ENCODE data around the gene IDUA.

Gene IDUA

GRCh38 chr4:982814-983213, 4.0 kb upstream of the IDUA start:
- H3K4me3 ChIP-seq (ENCODE audit: low read length in 2 of 2), result no peak overlapping the region
- no peaks in the 10 kb centered on the region for H3K36me3 ChIP-seq (ENCODE audit: control insufficient read depth in 2 of 2, insufficient read depth in 2 of 2, low read length in 2 of 2)
- H3K9me3 ChIP-seq (ENCODE audit: control insufficient read depth in 2 of 2, low read length in 2 of 2), result no peaks in the 10 kb centered on the region
- no peaks in the 10 kb centered on the region for H3K27me3 ChIP-seq (ENCODE audit: control insufficient read depth in 1 of 2, insufficient read depth in 2 of 2, low read length in 2 of 2)
- H3K4me1 ChIP-seq (ENCODE audit: control insufficient read depth, insufficient read depth, low read length), result peaks cover 14% of the 10 kb centered on the region
- H3K9ac ChIP-seq (ENCODE audit: low read length in 2 of 2), result no peak overlapping the region
- H3K27ac ChIP-seq (ENCODE audit: low read length), result no peak overlapping the region

GRCh38 chr4:984336-985054, 2.3 kb upstream of the IDUA start:
- H3K9me3 ChIP-seq (ENCODE audit: control insufficient read depth in 2 of 2, low read length in 2 of 2), result no peaks in the 10 kb centered on the region
- no peaks in the 10 kb centered on the region for H3K36me3 ChIP-seq (ENCODE audit: control insufficient read depth in 2 of 2, insufficient read depth in 2 of 2, low read length in 2 of 2)
- peak overlapping the region in 1 of 2 donors; percentile 49 for H3K4me3 ChIP-seq (ENCODE audit: low read length in 2 of 2)
- no peak overlapping the region for H3K27ac ChIP-seq (ENCODE audit: low read length)
- no peaks in the 10 kb centered on the region for H3K27me3 ChIP-seq (ENCODE audit: control insufficient read depth in 1 of 2, insufficient read depth in 2 of 2, low read length in 2 of 2)
- H3K9ac ChIP-seq (ENCODE audit: low read length in 2 of 2), result no peak overlapping the region
- H3K4me1 ChIP-seq (ENCODE audit: control insufficient read depth, insufficient read depth, low read length), result peaks cover 19% of the 10 kb centered on the region

GRCh38 chr4:985123-985830, 1.6 kb upstream of the IDUA start:
- Histone ChIP-seq H3K27me3 (ENCODE audit: control insufficient read depth in 1 of 2, insufficient read depth in 2 of 2, low read length in 2 of 2) (no peaks in the 10 kb centered on the region), H3K9me3 (ENCODE audit: control insufficient read depth in 2 of 2, low read length in 2 of 2) (no peaks in the 10 kb centered on the region), H3K4me3 (ENCODE audit: low read length in 2 of 2) (peak overlapping the region in 1 of 2 donors; percentile 49), H3K9ac (ENCODE audit: low read length in 2 of 2) (no peak overlapping the region), H3K4me1 (ENCODE audit: control insufficient read depth, insufficient read depth, low read length) (peaks cover 19% of the 10 kb centered on the region), H3K36me3 (ENCODE audit: control insufficient read depth in 2 of 2, insufficient read depth in 2 of 2, low read length in 2 of 2) (peaks cover 0 to 2% of the 10 kb centered on the region in 2 donors), H3K27ac (ENCODE audit: low read length) (no peak overlapping the region)

DNA sequence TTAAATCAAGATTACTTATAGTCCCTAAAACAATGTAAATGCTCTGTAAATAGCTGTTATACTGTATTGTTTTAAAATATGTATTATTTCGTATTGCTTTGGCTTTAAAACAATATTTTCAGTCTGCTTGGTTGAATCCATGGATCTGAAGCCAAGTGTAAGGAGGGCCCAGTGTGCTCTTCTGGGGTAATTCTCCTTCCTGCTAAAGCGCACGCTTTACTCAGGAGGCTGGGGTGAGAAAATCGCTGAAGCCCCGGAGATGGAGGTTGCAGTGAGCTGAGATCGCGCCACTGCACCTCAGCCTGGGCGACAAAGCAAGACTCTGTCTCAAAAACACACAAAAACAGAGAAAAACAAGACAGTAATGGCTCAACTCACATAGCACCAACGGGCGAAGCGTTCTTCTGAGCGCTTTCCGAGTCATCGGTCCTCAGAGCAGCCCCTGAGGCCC, 391 bp upstream of the IDUA start:
- Histone ChIP-seq H3K36me3 (ENCODE audit: control insufficient read depth in 2 of 2, insufficient read depth in 2 of 2, low read length in 2 of 2) (peaks cover 0 to 4% of the 10 kb centered on the region in 2 donors), H3K4me1 (ENCODE audit: control insufficient read depth, insufficient read depth, low read length) (peaks cover 19% of the 10 kb centered on the region), H3K9ac (ENCODE audit: low read length in 2 of 2) (peak overlapping the region; percentile 71 to 76), H3K27me3 (ENCODE audit: control insufficient read depth in 1 of 2, insufficient read depth in 2 of 2, low read length in 2 of 2) (no peaks in the 10 kb centered on the region), H3K9me3 (ENCODE audit: control insufficient read depth in 2 of 2, low read length in 2 of 2) (no peaks in the 10 kb centered on the region), H3K4me3 (ENCODE audit: low read length in 2 of 2) (peak overlapping the region; percentile 81 to 91), H3K27ac (ENCODE audit: low read length) (no peak overlapping the region)

GRCh38 chr4:987624-988513, 1.0 kb downstream of the IDUA start:
- Histone ChIP-seq H3K4me1 (ENCODE audit: control insufficient read depth, insufficient read depth, low read length) (peaks cover 19% of the 10 kb centered on the region), H3K36me3 (ENCODE audit: control insufficient read depth in 2 of 2, insufficient read depth in 2 of 2, low read length in 2 of 2) (peaks cover 0 to 4% of the 10 kb centered on the region in 2 donors), H3K9me3 (ENCODE audit: control insufficient read depth in 2 of 2, low read length in 2 of 2) (no peaks in the 10 kb centered on the region), H3K9ac (ENCODE audit: low read length in 2 of 2) (peak overlapping the region in 1 of 2 donors; percentile 71), H3K4me3 (ENCODE audit: low read length in 2 of 2) (peak overlapping the region; percentile 81 to 91), H3K27me3 (ENCODE audit: control insufficient read depth in 1 of 2, insufficient read depth in 2 of 2, low read length in 2 of 2) (no peaks in the 10 kb centered on the region), H3K27ac (ENCODE audit: low read length) (no peak overlapping the region)

GRCh38 chr4:988726-989721, 2.2 kb downstream of the IDUA start:
- H3K4me1 ChIP-seq (ENCODE audit: control insufficient read depth, insufficient read depth, low read length), result peaks cover 19% of the 10 kb centered on the region
- no peak overlapping the region for H3K4me3 ChIP-seq (ENCODE audit: low read length in 2 of 2)
- no peaks in the 10 kb centered on the region for H3K9me3 ChIP-seq (ENCODE audit: control insufficient read depth in 2 of 2, low read length in 2 of 2)
- no peak overlapping the region for H3K27ac ChIP-seq (ENCODE audit: low read length)
- H3K9ac ChIP-seq (ENCODE audit: low read length in 2 of 2), result no peak overlapping the region
- peaks cover 0 to 4% of the 10 kb centered on the region in 2 donors for H3K36me3 ChIP-seq (ENCODE audit: control insufficient read depth in 2 of 2, insufficient read depth in 2 of 2, low read length in 2 of 2)
- H3K27me3 ChIP-seq (ENCODE audit: control insufficient read depth in 1 of 2, insufficient read depth in 2 of 2, low read length in 2 of 2), result no peaks in the 10 kb centered on the region

GRCh38 chr4:989722-990471, 3.1 kb downstream of the IDUA start:
- no peaks in the 10 kb centered on the region for H3K27me3 ChIP-seq (ENCODE audit: control insufficient read depth in 1 of 2, insufficient read depth in 2 of 2, low read length in 2 of 2)
- peaks cover 19% of the 10 kb centered on the region for H3K4me1 ChIP-seq (ENCODE audit: control insufficient read depth, insufficient read depth, low read length)
- H3K36me3 ChIP-seq (ENCODE audit: control insufficient read depth in 2 of 2, insufficient read depth in 2 of 2, low read length in 2 of 2), result peaks cover 0 to 4% of the 10 kb centered on the region in 2 donors
- no peak overlapping the region for H3K4me3 ChIP-seq (ENCODE audit: low read length in 2 of 2)
- H3K9me3 ChIP-seq (ENCODE audit: control insufficient read depth in 2 of 2, low read length in 2 of 2), result no peaks in the 10 kb centered on the region
- H3K9ac ChIP-seq (ENCODE audit: low read length in 2 of 2), result no peak overlapping the region
- H3K27ac ChIP-seq (ENCODE audit: low read length), result no peak overlapping the region

DNA sequence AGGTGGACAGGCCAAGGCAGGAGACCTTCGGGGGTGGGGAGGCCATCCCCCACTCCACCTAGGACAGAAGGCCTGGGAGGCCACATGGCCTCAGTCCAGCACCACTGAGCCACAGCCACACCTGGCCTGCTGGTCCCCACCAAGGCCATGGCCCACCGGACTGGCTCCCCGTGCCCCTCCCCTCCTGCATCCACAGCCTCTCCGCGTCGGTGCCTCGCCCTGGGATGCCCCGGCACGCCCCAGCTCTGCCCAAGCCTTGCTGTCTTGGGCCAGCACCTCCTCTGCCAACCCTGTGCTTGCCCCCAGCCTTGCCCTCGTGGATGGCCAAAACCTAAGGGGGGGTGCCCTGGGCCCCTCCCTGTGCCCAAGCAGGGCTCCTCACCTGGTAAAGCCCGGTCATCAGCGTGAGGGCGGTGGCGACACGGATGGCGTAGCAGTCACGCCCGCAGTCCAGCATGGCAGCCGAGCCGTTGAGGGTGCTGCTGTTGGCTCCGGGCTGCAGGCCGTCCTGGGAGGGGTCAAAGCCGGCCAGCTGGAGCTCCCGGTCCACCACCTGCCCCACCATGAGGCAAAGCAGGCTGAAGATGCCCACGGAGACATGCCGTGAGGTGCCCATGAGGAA, 4.0 kb downstream of the IDUA start:
- Histone ChIP-seq H3K9me3 (ENCODE audit: control insufficient read depth in 2 of 2, low read length in 2 of 2) (no peaks in the 10 kb centered on the region), H3K9ac (ENCODE audit: low read length in 2 of 2) (no peak overlapping the region), H3K27me3 (ENCODE audit: control insufficient read depth in 1 of 2, insufficient read depth in 2 of 2, low read length in 2 of 2) (peaks cover 0 to under 1% of the 10 kb centered on the region in 2 donors), H3K4me1 (ENCODE audit: control insufficient read depth, insufficient read depth, low read length) (peaks cover 18% of the 10 kb centered on the region), H3K36me3 (ENCODE audit: control insufficient read depth in 2 of 2, insufficient read depth in 2 of 2, low read length in 2 of 2) (peaks cover 0 to 4% of the 10 kb centered on the region in 2 donors), H3K27ac (ENCODE audit: low read length) (no peak overlapping the region), H3K4me3 (ENCODE audit: low read length in 2 of 2) (no peak overlapping the region)

Data from stomach smooth muscle (tissue), 2 donors.